Urothelium cell line (cell line): ENCODE data around the gene RNPEP.
A peak's percentile ranks its signal among the peaks of the same experiment; 100 is the strongest.
"Not testable (repeated sequence)": the region's sequence is repeated elsewhere in the genome, so short reads cannot be mapped to it uniquely, and the experiment has no call there.

Experiments
- DNase-seq: peaks from one replicate; pipeline ENCODE4 v3.0.0; 2011; ENCODE audit warnings: low spot score, mixed read lengths
- FAIRE-seq: peaks from 2 replicates; lab custom pipeline; 2011; peaks lifted over from hg19 to GRCh38; lab: Jason Lieb, UNC

The RNPEP gene

DNA sequence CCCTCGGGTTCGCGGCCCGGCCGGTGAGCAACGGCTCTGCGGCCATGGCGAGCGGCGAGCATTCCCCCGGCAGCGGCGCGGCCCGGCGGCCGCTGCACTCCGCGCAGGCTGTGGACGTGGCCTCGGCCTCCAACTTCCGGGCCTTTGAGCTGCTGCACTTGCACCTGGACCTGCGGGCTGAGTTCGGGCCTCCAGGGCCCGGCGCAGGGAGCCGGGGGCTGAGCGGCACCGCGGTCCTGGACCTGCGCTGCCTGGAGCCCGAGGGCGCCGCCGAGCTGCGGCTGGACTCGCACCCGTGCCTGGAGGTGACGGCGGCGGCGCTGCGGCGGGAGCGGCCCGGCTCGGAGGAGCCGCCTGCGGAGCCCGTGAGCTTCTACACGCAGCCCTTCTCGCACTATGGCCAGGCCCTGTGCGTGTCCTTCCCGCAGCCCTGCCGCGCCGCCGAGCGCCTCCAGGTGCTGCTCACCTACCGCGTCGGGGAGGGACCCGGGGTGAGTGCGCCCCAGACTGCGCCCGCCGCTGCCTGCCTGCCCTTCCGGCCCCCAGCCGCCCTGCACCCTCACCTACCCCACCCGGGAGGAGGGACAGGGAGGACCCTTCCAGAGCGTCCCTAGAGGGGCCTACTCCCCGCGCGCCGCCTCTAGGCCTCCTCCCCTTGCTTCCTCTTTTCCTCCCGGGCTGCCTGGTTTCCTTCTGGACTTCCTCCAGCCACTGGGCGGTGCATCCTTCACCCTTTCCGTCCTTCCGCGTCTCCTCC, at the start of gene RNPEP:
RNPEP (plus strand) TSS at position 26 of the 757 bp plus-strand sequence; CDS start at position 45, 19 bp downstream.
- DNase-seq (peak; percentile 73), FAIRE-seq (no peak)

DNA sequence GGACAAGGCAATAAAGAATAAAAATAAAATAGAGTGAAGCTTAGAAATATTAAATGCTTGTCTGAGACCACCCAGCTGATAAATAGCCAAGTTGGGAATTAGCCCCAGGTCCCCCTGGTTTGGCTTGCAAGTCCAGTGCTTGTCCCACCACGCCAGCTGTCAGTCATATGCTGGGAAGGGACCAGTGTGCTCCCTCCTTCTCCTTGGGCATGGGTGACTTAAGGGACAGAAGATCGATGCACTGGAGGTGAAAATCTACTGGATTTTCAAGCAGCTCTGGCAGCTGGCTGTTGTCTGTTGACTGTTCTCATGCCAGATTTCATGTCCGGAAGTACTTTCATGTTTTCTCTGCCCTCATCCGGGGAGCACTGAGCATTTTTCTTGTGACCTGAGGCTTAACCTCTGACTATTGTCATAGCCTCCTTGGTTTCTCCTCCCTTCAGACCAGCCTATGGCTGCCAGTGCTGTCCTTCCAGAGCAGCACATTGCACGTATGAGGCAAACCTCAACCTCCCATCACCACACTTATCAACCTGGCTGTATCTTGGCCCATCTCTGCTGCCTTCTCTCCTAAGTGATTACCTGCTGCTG, 48.5 kb upstream of the RNPEP start:
- DNase-seq (no peak), FAIRE-seq (no peak)

DNA sequence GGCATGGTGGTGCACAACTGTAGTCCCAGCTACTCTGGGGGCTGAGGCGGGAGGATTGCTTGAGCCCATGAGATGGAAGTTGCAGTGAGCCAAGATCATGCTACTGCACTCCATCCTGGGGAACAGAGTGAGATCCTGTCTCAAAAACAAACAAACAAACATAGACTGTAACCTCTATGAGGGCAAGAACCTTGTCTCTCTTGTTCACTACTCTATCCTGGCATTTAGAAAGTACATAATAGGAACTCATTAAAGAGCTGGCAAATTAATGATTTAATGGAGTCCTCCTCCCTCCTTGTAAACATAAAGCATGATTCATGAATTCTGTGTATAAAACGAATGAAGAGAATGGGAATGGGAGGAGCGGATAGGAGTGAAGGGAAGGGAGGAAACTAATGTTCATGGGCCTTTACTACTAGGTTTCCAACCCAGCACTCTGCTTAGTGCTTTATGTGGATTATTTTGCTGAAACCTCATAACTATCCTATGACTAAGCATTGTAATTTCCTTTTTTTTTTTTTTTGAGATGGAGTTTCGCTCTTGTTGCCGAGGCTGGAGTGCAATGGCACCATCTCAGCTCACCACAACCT, 44.7 kb upstream of the RNPEP start:
- DNase-seq (peak; percentile 31), FAIRE-seq (no peak)

- FAIRE-seq, result no peak
- no peak for DNase-seq
Measured at GRCh38 chr1:201938440-201939035, 43.9 kb upstream of the RNPEP start.

DNA sequence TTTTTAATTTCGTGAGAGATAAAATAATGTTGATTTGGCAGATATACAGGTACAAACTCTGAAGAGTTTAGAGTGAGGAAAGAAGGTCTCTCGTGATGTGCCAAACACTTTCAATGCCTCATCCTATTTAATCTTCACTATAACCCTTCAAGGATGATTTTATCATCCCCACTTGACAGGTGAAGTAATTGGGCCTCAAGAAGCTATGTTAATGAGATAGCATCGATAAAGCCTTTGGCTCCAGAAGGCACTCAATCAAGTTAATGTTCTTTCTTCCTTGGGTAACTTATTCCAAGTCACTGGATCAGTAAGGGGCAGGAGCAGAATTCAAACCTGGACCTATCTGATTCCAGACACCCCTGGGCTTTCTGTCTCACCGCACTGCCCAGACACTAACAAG, 43.3 kb upstream of the RNPEP start:
- DNase-seq (no peak), FAIRE-seq (no peak)

DNA sequence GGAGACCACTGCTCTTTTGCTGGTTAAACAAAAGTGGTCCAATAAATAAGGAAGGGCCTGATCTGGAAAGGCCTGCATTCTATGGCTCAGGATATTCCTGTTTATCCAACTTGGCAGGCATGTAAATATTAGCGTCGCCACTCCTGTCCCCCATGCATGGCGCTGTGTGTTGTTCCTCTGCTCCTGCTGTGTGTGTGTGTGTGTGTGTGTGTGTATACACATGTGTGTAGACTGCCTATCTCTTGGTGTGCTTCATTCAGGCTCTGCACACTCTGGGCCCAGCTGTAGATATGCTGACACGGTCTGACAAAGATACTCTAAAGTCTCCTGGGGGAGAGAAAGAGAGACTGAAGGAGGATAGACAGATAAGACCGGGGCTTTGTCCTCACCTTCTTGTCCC, 42.9 kb upstream of the RNPEP start:
- DNase-seq (no peak), FAIRE-seq (no peak)

GRCh38 chr1:201940316-201940715, 42.1 kb upstream of the RNPEP start:
- not testable (repeated sequence) for DNase-seq, FAIRE-seq

DNA sequence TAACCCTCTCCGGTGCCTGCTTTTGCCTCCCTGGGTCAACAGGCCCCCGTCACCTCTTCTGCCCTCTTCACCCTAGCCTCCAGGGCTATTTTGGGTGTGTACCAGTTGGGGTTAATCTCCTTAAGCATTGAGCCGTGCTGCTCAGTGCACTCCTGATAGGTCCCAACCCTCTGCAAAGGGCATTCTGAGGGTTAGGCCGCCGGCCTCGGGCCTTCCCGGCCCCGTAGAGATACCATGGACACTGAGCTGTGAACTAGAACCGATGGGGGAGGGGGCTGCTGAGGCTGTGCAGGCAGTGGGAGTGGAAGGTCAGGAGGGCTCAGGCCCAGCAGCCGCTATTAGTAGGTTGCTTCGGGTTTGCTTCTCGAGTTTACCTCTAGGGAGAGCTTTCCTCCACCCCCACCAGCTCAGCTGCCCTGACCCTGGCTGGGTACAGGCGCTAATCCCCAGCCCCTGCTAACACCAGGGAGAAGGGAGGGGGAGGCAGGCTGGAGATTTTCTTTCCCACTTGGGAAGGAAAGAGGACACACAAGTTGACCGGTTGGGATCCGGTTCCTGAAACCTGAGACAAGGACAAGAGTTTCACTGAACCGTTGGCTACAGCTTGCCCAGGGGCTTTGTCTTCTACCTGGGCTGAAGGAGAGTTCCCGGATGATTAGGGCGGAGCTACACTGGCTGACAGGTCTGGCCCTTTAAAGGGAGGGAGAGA, 40.9 kb upstream of the RNPEP start:
- DNase-seq (no peak), FAIRE-seq (no peak)

- FAIRE-seq (no peak), DNase-seq (no peak)
Measured at GRCh38 chr1:201942129-201942495, 40.3 kb upstream of the RNPEP start.

- DNase-seq (no peak), FAIRE-seq (no peak)
Measured at GRCh38 chr1:201944002-201944401, 38.4 kb upstream of the RNPEP start.

DNA sequence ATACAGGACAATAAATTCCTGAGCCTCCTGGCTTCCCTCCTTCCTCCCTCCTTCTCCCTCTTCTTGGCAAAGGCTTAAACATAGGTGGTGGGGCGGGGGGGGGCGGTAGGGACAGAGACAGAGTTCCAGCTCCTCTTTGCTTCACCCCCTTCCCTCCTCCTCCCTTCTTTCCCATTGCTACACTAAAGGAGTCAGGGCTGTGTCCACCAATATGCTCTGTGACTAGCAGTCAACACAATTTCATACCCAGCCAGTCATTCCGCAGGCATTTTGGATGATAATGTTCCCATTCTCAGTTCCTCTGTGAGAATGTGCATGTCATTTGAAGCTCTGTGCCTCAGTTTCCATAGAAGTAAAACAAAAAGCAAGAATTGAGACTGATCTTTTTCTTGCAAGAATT, 37.8 kb upstream of the RNPEP start:
- no peak for DNase-seq
- FAIRE-seq, result no peak

DNA sequence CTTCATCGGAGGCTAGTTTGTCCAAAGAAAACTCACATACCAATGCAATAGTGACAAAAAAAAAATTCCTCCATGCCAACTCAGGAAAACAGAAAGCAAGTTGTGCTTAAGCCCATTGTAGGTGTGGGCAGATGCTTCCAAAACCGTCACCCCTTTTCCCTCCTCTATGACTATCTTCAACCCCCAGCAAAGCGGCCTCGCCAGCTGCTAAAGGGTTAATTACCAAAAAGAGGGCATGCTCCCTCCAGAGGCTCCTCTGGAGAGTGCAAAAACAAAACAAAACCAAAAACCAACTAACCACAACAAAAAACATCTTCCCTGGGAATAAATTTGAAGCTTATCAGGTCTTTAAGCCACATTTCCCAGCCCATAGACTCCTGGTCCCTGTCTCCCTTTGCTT, 37.3 kb upstream of the RNPEP start:
- FAIRE-seq (no peak), DNase-seq (no peak)

- DNase-seq (no peak), FAIRE-seq (no peak)
Measured at GRCh38 chr1:201945863-201946223, 36.6 kb upstream of the RNPEP start.

GRCh38 chr1:201946224-201946908, 36.1 kb upstream of the RNPEP start, which contains the start of gene LMOD1:
Gene LMOD1 (minus strand): TSS chr1:201946548. CDS start chr1:201946340, 208 bp downstream.
- peak; percentile 72 for DNase-seq
- peak; percentile 58 for FAIRE-seq

DNA sequence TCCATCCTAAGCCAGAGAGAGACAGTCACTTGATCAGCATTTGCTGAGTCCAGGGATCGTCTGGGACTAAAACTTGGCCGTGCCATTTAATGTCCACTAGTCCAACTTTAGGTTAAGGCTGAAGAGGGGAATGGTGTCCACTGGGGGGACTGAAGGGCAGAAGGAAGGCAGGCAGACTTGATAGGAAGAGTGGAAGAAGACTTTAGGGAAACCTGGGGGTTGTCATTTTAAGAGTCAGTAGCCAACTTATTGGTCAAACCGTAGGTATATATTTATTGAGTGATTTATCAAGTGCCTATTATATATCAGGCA, 34.8 kb upstream of the RNPEP start:
- DNase-seq (no peak), FAIRE-seq (no peak)

GRCh38 chr1:201949491-201949890, 33.0 kb upstream of the RNPEP start:
- no peak for FAIRE-seq
- no peak for DNase-seq

GRCh38 chr1:201954263-201955008, 28.0 kb upstream of the RNPEP start:
- DNase-seq (no peak), FAIRE-seq (no peak)

GRCh38 chr1:201955009-201955728, 27.3 kb upstream of the RNPEP start, which contains the start of gene TIMM17A:
Gene TIMM17A (plus strand): TSS chr1:201955503. CDS start chr1:201955527, 24 bp downstream.
- FAIRE-seq, result peak; percentile 96

DNA sequence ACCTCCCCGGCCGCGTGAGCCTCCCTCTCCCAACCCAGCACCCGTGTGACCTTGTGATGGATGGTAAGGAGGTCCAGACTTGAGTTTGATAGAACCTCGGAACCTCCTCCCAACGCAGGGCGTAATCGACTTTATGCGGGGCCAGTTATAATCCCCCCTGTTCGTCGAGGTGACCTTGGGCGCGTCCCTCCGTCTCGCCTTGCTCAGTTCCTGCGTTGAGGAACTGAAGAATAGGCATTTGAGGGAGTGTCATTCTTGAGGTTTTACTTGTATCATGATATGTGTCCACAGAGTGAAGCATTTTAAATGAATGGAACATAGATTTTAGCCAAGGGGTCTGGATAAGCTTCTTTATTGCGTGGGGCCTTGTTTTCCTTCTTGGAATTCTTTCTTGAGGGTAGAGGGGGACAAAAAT, 26.7 kb upstream of the RNPEP start:
- FAIRE-seq (no peak), DNase-seq (no peak)

More at GRCh38 chr1:201955009-201955728, 27.3 kb upstream of the RNPEP start, which contains the start of gene TIMM17A:
- peak; percentile 98 for DNase-seq
